ENCODE results near the gene AFF3. TPM values are rescaled to one million over a fixed set of nuclear protein-coding genes. Genes with fewer than 3 reads are reported as not detected.

The AFF3 gene
- polyA plus RNA-seq, 1 donor (not counting 4 experiments of a cell fraction or from before 2014, with no cell fraction given): not detected

GRCh38 chr2:99520813-99521212, 621.6 kb downstream of the AFF3 start:
- TF ChIP-seq CTCF (optimal IDR thresholded peaks at IDR 0.05 in 1 of 3, IDR thresholded peaks at IDR 0.05 in 1 of 3, conservative IDR thresholded peaks at IDR 0.05 in 1 of 3; ENCODE audit: extremely low read depth in 1 of 3, insufficient read depth in 2 of 3, low read length in 3 of 3) (no peak), EZH2 (IDR thresholded peaks at IDR 0.05; ENCODE audit: low read length) (no peak)
- no peak overlapping the region for H2AFZ ChIP-seq (ENCODE audit: control insufficient read depth, low read length)

GRCh38 chr2:99520195-99520594, 622.2 kb downstream of the AFF3 start:
- H3K36me3 ChIP-seq (ENCODE audit: control insufficient read depth in 2 of 2, extremely low read depth in 1 of 2, insufficient read depth in 2 of 2, low read length in 2 of 2): no peaks in the 10 kb centered on the region
- FAIRE-seq: no peak
- no peak overlapping the region for H3K4me3 ChIP-seq (ENCODE audit: control insufficient read depth in 2 of 3, extremely low read depth in 1 of 3, insufficient read depth in 2 of 3, low read depth in 1 of 3, low read length in 3 of 3)
- H3K4me2 ChIP-seq (ENCODE audit: control insufficient read depth, extremely low read depth, insufficient read depth, low read depth, low read length): no peak overlapping the region
- no peak overlapping the region for H3K9ac ChIP-seq (ENCODE audit: control insufficient read depth, extremely low read depth, insufficient read depth, low read length)
- DNase-seq (ENCODE audit: low read depth, low spot score): no peak
- H2AFZ ChIP-seq (ENCODE audit: control insufficient read depth, low read length): no peak overlapping the region
- no peaks in the 10 kb centered on the region for H4K20me1 ChIP-seq (ENCODE audit: control insufficient read depth, extremely low read depth, insufficient read depth, low read length)
- no peaks in the 10 kb centered on the region for H3K27me3 ChIP-seq (ENCODE audit: control insufficient read depth, extremely low read depth, insufficient read depth, low read length)
- dilution Hi-C loops (cut with MboI; ENCODE audit: extremely low pct_ligation_motif_present, low sequenced_read_pairs): no loop called here
- TF ChIP-seq EZH2 (IDR thresholded peaks at IDR 0.05; ENCODE audit: low read length) (no peak), CTCF (optimal IDR thresholded peaks at IDR 0.05 in 1 of 3, IDR thresholded peaks at IDR 0.05 in 1 of 3, conservative IDR thresholded peaks at IDR 0.05 in 1 of 3; ENCODE audit: extremely low read depth in 1 of 3, insufficient read depth in 2 of 3, low read length in 3 of 3) (no peak)
- no peaks in the 10 kb centered on the region for H3K9me3 ChIP-seq (ENCODE audit: control insufficient read depth, low read depth, low read length)
- no peaks in the 10 kb centered on the region for H3K79me2 ChIP-seq (ENCODE audit: control insufficient read depth, insufficient read depth, low read length)
- no peaks in the 10 kb centered on the region for H3K9me1 ChIP-seq (ENCODE audit: control insufficient read depth, extremely low read depth, insufficient read depth, low read length)
- H3K27ac ChIP-seq (ENCODE audit: control insufficient read depth, insufficient read depth, low read length): no peak overlapping the region
- H3K4me1 ChIP-seq (ENCODE audit: control insufficient read depth, extremely low read depth, insufficient read depth, low read length): no peaks in the 10 kb centered on the region

More at GRCh38 chr2:99520813-99521212, 621.6 kb downstream of the AFF3 start:
- H3K4me2 ChIP-seq (ENCODE audit: control insufficient read depth, extremely low read depth, insufficient read depth, low read depth, low read length): no peak overlapping the region
- H3K9ac ChIP-seq (ENCODE audit: control insufficient read depth, extremely low read depth, insufficient read depth, low read length): no peak overlapping the region
- H3K9me1 ChIP-seq (ENCODE audit: control insufficient read depth, extremely low read depth, insufficient read depth, low read length): no peaks in the 10 kb centered on the region
- no peak overlapping the region for H3K27ac ChIP-seq (ENCODE audit: control insufficient read depth, insufficient read depth, low read length)
- dilution Hi-C loops (cut with MboI; ENCODE audit: extremely low pct_ligation_motif_present, low sequenced_read_pairs): no loop called here
- H3K27me3 ChIP-seq (ENCODE audit: control insufficient read depth, extremely low read depth, insufficient read depth, low read length): no peaks in the 10 kb centered on the region
- H3K79me2 ChIP-seq (ENCODE audit: control insufficient read depth, insufficient read depth, low read length): no peaks in the 10 kb centered on the region
- no peaks in the 10 kb centered on the region for H3K4me1 ChIP-seq (ENCODE audit: control insufficient read depth, extremely low read depth, insufficient read depth, low read length)
- H4K20me1 ChIP-seq (ENCODE audit: control insufficient read depth, extremely low read depth, insufficient read depth, low read length): no peaks in the 10 kb centered on the region
- no peak overlapping the region for H3K4me3 ChIP-seq (ENCODE audit: control insufficient read depth in 2 of 3, extremely low read depth in 1 of 3, insufficient read depth in 2 of 3, low read depth in 1 of 3, low read length in 3 of 3)
- no peaks in the 10 kb centered on the region for H3K36me3 ChIP-seq (ENCODE audit: control insufficient read depth in 2 of 2, extremely low read depth in 1 of 2, insufficient read depth in 2 of 2, low read length in 2 of 2)
- no peaks in the 10 kb centered on the region for H3K9me3 ChIP-seq (ENCODE audit: control insufficient read depth, low read depth, low read length)
- DNase-seq (ENCODE audit: low read depth, low spot score) (no peak), FAIRE-seq (no peak)

All from keratinocyte (primary cell).